Endodermal cell (in vitro differentiated cells): ENCODE results near the gene OLR1. TPM values are rescaled to one million over a fixed set of nuclear protein-coding genes. Genes with fewer than 3 reads are reported as not detected.
"Not testable (repeated sequence)": the region's sequence is repeated elsewhere in the genome, so short reads cannot be mapped to it uniquely, and the experiment has no call there.

ENCODE experiments used
- DNase-seq: peaks from one replicate; pipeline ENCODE4 v3.0.0-alpha.2; 2017
- H3K27ac ChIP-seq: 2 replicates; pipeline ENCODE4 v1.5.1; 2013; ENCODE audit warnings: mild to moderate bottlenecking, low read depth, low read length, moderate library complexity
- H3K27me3 ChIP-seq: 2 replicates; pipeline ENCODE4 v1.6.1; 2013; ENCODE audit warnings: mild to moderate bottlenecking, low read length, moderate library complexity; ENCODE audit not compliant: insufficient read depth, control insufficient read depth, poor library complexity, severe bottlenecking
- H3K36me3 ChIP-seq: 2 replicates; pipeline ENCODE4 v1.7.0; 2013; ENCODE audit warnings: mild to moderate bottlenecking, low read length, moderate library complexity; ENCODE audit not compliant: control insufficient read depth, insufficient read depth
- H3K4me1 ChIP-seq: one replicate; pipeline ENCODE4 v1.7.0; 2013; ENCODE audit warnings: low read length; ENCODE audit not compliant: control insufficient read depth, insufficient read depth
- H3K4me3 ChIP-seq: 2 replicates; pipeline ENCODE4 v1.5.1; 2013; ENCODE audit warnings: mild to moderate bottlenecking, low read length, moderate library complexity
- H3K9ac ChIP-seq: 2 replicates; pipeline ENCODE4 v1.6.1; 2013; ENCODE audit warnings: mild to moderate bottlenecking, low read length, moderate library complexity; ENCODE audit not compliant: poor library complexity, severe bottlenecking; ENCODE audit errors: extremely low read depth
- H3K9me3 ChIP-seq: 2 replicates; pipeline ENCODE4 v1.6.1; 2013; ENCODE audit warnings: mild to moderate bottlenecking, low read length, moderate library complexity; ENCODE audit not compliant: control insufficient read depth
- H3K27ac Mint-ChIP-seq: 2 replicates; pipeline ENCODE4 v1.8.0; 2020; ENCODE audit warnings: mixed read lengths
- H3K27me3 Mint-ChIP-seq: 2 replicates; pipeline ENCODE4 v1.8.0; 2021; ENCODE audit warnings: mild to moderate bottlenecking, mixed read lengths; ENCODE audit not compliant: insufficient read depth
- H3K36me3 Mint-ChIP-seq: 2 replicates; pipeline ENCODE4 v1.8.0; 2020; ENCODE audit warnings: low read depth, mixed read lengths
- H3K4me1 Mint-ChIP-seq: 2 replicates; pipeline ENCODE4 v1.8.0; 2020; ENCODE audit warnings: mixed read lengths
- H3K4me3 Mint-ChIP-seq: 2 replicates; pipeline ENCODE4 v1.8.0; 2020; ENCODE audit warnings: mild to moderate bottlenecking, moderate library complexity, mixed read lengths
- H3K9me3 Mint-ChIP-seq: 2 replicates; pipeline ENCODE4 v1.8.0; 2020; ENCODE audit warnings: mild to moderate bottlenecking, mixed read lengths
- CTCF ChIP-seq: fragments of 200-600 bp; sonication (generic); conservative IDR thresholded peaks from 2 replicates; pipeline ENCODE4 v1.5.0; 2021; ENCODE audit warnings: antibody characterized with exemption, mild to moderate bottlenecking
- WGBS, 2 experiments: methylation state at CpG; one replicate each; pipeline versions ENCODE4 v1.1.5 to v1.1.7; 2013; ENCODE audit warnings: missing lambda C conversion rate in 2 of 2, mixed read lengths in 1 of 2; ENCODE audit not compliant: insufficient coverage in 1 of 2, insufficient read length in 1 of 2; 5-methylcytosine and 5-hydroxymethylcytosine counted together
- total RNA-seq, 2 donors: library from RNA; stranded (reverse); fragmentation: NEBNext Ultra II Directional in 1 of 2; extraction: Animal tissue kit (Norgen Biotek cat#: 25700) in 1 of 2; gene quantifications; 2 replicates in 1 of 2; 3 replicates in 1 of 2; pipeline ENCODE4 v1.2.1, GENCODE V29; 2021

OLR1 gene
- total RNA-seq, 2 donors from 2014 or later, result 0.22 TPM; not detected in 1

- H3K4me3 Mint-ChIP-seq, result no peak overlapping the region
- H3K9me3 Mint-ChIP-seq, result peaks cover 20% of the 10 kb centered on the region
- H3K27ac Mint-ChIP-seq, result no peak overlapping the region
- H3K4me3 ChIP-seq, result no peak overlapping the region
- no peaks in the 10 kb centered on the region for H3K9me3 ChIP-seq
- TF ChIP-seq CTCF, result no peak
- WGBS, 2 experiments, result 87 to 91% methylated on average over 3 to 5 of the region's 5 CpGs
- H3K36me3 Mint-ChIP-seq, result no peaks in the 10 kb centered on the region
- H3K4me1 ChIP-seq, result no peaks in the 10 kb centered on the region
- no peak overlapping the region for H3K9ac ChIP-seq
- H3K27ac ChIP-seq, result no peak overlapping the region
- H3K36me3 ChIP-seq, result no peaks in the 10 kb centered on the region
- H3K27me3 ChIP-seq, result no peaks in the 10 kb centered on the region
- peaks cover 6% of the 10 kb centered on the region for H3K4me1 Mint-ChIP-seq
- no peaks in the 10 kb centered on the region for H3K27me3 Mint-ChIP-seq
- DNase-seq, result peak; percentile 63
These were observed 17.7 kb upstream of the OLR1 start for GRCh38 chr12:10189653-10190052.

DNA sequence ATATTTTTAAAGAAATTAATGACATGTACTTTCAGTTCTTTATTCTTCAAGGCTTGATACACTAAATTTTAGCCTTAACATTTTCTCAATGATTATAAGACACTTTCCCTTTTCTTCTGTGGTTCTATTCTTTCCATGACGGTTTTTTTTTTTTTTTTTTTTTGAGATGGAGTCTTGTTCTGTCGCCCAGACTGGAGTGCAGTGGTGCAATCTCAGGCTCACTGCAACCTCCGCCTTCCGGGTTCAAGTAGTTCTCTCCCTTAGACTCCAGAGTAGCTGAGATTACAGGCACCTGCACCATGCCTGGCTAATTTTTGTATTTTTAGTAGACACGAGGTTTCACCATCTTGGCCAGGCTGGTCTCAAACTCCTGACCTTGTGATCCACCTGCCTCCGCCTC, 15.0 kb upstream of the OLR1 start:
- not testable (repeated sequence) for H3K4me3 Mint-ChIP-seq, H3K27me3 Mint-ChIP-seq, H3K9ac ChIP-seq, H3K9me3 ChIP-seq, H3K4me3 ChIP-seq, H3K4me1 ChIP-seq, H3K36me3 Mint-ChIP-seq, H3K9me3 Mint-ChIP-seq, H3K36me3 ChIP-seq, H3K27me3 ChIP-seq, H3K27ac Mint-ChIP-seq, DNase-seq, H3K27ac ChIP-seq
- WGBS, 2 experiments, result 91 to 95% methylated on average over 4 to 5 of the region's 6 CpGs
- H3K4me1 Mint-ChIP-seq, result peaks cover 18% of the 10 kb centered on the region

- H3K9ac ChIP-seq, result no peak overlapping the region
- Mint-ChIP-seq H3K27me3 (no peaks in the 10 kb centered on the region), H3K36me3 (no peaks in the 10 kb centered on the region), H3K9me3 (no peaks in the 10 kb centered on the region), H3K4me1 (peaks cover 18% of the 10 kb centered on the region), H3K4me3 (no peak overlapping the region), H3K27ac (no peak overlapping the region)
- H3K9me3 ChIP-seq, result no peaks in the 10 kb centered on the region
- no peaks in the 10 kb centered on the region for H3K27me3 ChIP-seq
- no peak for TF ChIP-seq CTCF
- no peak overlapping the region for H3K4me3 ChIP-seq
- WGBS, 2 experiments, result 94 to 97% methylated on average over 7 to 11 of the region's 11 CpGs
- no peaks in the 10 kb centered on the region for H3K4me1 ChIP-seq
- DNase-seq, result no peak
- no peaks in the 10 kb centered on the region for H3K36me3 ChIP-seq
- H3K27ac ChIP-seq, result no peak overlapping the region
These were observed 14.4 kb upstream of the OLR1 start for GRCh38 chr12:10186299-10186698.

DNA sequence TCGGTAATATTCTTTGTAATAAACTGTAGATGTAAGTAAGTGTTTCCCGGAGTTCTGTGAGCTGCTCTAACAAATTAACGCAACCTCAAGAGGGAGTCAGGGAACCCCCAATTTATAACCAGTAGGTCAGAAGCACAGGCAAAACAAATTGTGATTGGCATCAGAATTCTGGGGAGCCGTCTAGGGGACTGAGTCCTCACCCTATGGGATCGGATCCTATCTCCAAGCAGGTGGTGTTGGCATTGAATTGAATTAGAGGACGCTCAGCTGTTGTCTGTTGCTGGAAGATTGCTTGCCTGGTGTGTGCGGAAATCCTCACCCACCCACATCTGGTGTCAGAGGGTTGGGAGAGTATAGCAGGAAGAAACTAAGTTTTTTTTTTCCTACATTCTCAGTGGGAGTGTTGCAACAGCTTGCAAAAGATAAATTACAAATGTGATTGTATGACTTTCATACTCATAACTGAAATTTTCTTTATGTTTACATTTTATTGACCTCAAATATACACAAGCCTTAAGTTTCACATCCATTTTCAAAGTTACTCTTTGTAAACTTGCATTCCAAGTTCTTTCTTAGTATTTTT, 12.4 kb upstream of the OLR1 start:
- no peaks in the 10 kb centered on the region for H3K36me3 Mint-ChIP-seq
- Histone ChIP-seq H3K27me3 (no peaks in the 10 kb centered on the region), H3K27ac (no peak overlapping the region), H3K9ac (no peak overlapping the region), H3K36me3 (no peaks in the 10 kb centered on the region), H3K9me3 (no peaks in the 10 kb centered on the region), H3K4me3 (no peak overlapping the region), H3K4me1 (no peaks in the 10 kb centered on the region)
- H3K27me3 Mint-ChIP-seq, result no peaks in the 10 kb centered on the region
- no peak for TF ChIP-seq CTCF
- no peaks in the 10 kb centered on the region for H3K9me3 Mint-ChIP-seq
- no peak overlapping the region for H3K4me3 Mint-ChIP-seq
- peaks cover 15% of the 10 kb centered on the region for H3K4me1 Mint-ChIP-seq
- H3K27ac Mint-ChIP-seq, result no peak overlapping the region
- no peak for DNase-seq
- 90 to 100% methylated on average over 1 to 6 of the region's 7 CpGs for WGBS, 2 experiments
